PC-3 (cell line): Measurements from ENCODE around the gene STX18. TPM values are rescaled to one million over a fixed set of nuclear protein-coding genes. Genes with fewer than 3 reads are reported as not detected.

ENCODE experiments used
- ATAC-seq: fragments of 200-7000 bp; cut with Tn5 transposase; 2 replicates; pipeline ENCODE4 v1.9.1; 2020; ENCODE audit warnings: mild to moderate bottlenecking, moderate library complexity
- BruUV-seq: library from RNA; stranded (reverse); fragments of 400-500 nt; replicated peaks from 2 replicates; lab custom pipeline; 2021; lab: Mats Ljungman, UMichigan
- CTCF ChIA-PET: fragments of 300-600 bp; sonication (Branson Sonifier 250); formaldehyde crosslinking; loops from one replicate; lab custom pipeline; 2022; ENCODE audit warnings: antibody characterized with exemption; lab: Charles Lee
- POLR2A ChIA-PET: fragments of 300-600 bp; sonication (Branson Sonifier 250); formaldehyde crosslinking; loops from one replicate; lab custom pipeline; 2022; ENCODE audit warnings: antibody characterized with exemption; ENCODE audit not compliant: unreplicated experiment; lab: Charles Lee
- DNase-seq: peaks from one replicate; pipeline ENCODE4 v3.0.0-alpha.2; 2015
- H2AFZ ChIP-seq: fragments of 300-600 bp; sonication (generic); 2 replicates; pipeline ENCODE4 v1.6.0; 2016; ENCODE audit warnings: antibody characterized with exemption, low read length
- H3F3A ChIP-seq: fragments of 300-600 bp; sonication (generic); one replicate; pipeline ENCODE4 v1.6.0; 2017; ENCODE audit warnings: antibody characterized with exemption, low read length, control low read depth, mild to moderate bottlenecking; ENCODE audit not compliant: unreplicated experiment
- H3K27ac ChIP-seq: fragments of 300-600 bp; sonication (generic); 2 replicates; pipeline ENCODE4 v1.5.1; 2016; ENCODE audit warnings: mild to moderate bottlenecking, low read length
- H3K27me3 ChIP-seq: fragments of 300-600 bp; sonication (generic); 2 replicates; pipeline ENCODE4 v1.6.1; 2016; ENCODE audit warnings: low read length, mixed read lengths
- H3K36me3 ChIP-seq: fragments of 300-600 bp; sonication (generic); 2 replicates; pipeline ENCODE4 v1.6.1; 2016; ENCODE audit warnings: low read depth, mixed run types, low read length, mixed read lengths
- H3K4me1 ChIP-seq: fragments of 300-600 bp; sonication (generic); 2 replicates; pipeline ENCODE4 v1.5.1; 2016; ENCODE audit warnings: low read length; ENCODE audit not compliant: insufficient read depth
- H3K4me2 ChIP-seq: fragments of 300-600 bp; sonication (generic); 2 replicates; pipeline ENCODE4 v1.6.0; 2016; ENCODE audit warnings: low read length
- H3K4me3 ChIP-seq: fragments of 300-600 bp; sonication (generic); 2 replicates; pipeline ENCODE4 v1.5.1; 2016; ENCODE audit warnings: mild to moderate bottlenecking, low read length, mixed read lengths
- H3K79me2 ChIP-seq: fragments of 300-600 bp; sonication (generic); 2 replicates; pipeline ENCODE4 v1.6.1; 2017; ENCODE audit warnings: low read length, mixed read lengths
- H3K9ac ChIP-seq: fragments of 300-600 bp; sonication (generic); 2 replicates; pipeline ENCODE4 v1.6.0; 2016; ENCODE audit warnings: mild to moderate bottlenecking, low read length
- H3K9me2 ChIP-seq: fragments of 300-600 bp; sonication (generic); replicated peaks from 2 replicates; pipeline ENCODE4 v1.6.1; 2016; ENCODE audit warnings: mixed run types, low read length, mixed read lengths
- H3K9me3 ChIP-seq: fragments of 300-600 bp; sonication (generic); 2 replicates; pipeline ENCODE4 v1.6.1; 2016; ENCODE audit warnings: low read length, mixed read lengths
- H4K20me1 ChIP-seq: fragments of 300-600 bp; sonication (generic); 2 replicates; pipeline ENCODE4 v1.6.1; 2016; ENCODE audit warnings: low read length, mixed read lengths
- EZH2 ChIP-seq: fragments of 300-600 bp; sonication (generic); IDR thresholded peaks from one replicate; pipeline ENCODE4 v1.6.1; 2017; ENCODE audit warnings: antibody characterized with exemption, mild to moderate bottlenecking, low read length; ENCODE audit not compliant: unreplicated experiment
- EZH2phosphoT487 ChIP-seq: fragments of 300-600 bp; sonication (generic); IDR thresholded peaks from 2 replicates; pipeline ENCODE4 v1.6.1; 2018; ENCODE audit warnings: mild to moderate bottlenecking, antibody characterized with exemption, low read length, borderline replicate concordance
- intact Hi-C: fragments of 100-400 bp; cut with micrococcal nuclease; formaldehyde crosslinking; loops from 2 replicates; pipeline ENCODE4 v1.9.0; 2023
- total RNA-seq: library from RNA; depleted of rRNA; stranded (reverse); fragments of >200 nt; gene quantifications from 2 replicates; pipeline ENCODE4 v1.2.3, GENCODE V29; 2014
- TF ChIP-seq, protein P1 (sequence below): fragments of 300-600 bp; sonication (generic); conservative IDR thresholded peaks from 2 replicates; pipeline ENCODE4 v1.5.1; 2017; ENCODE audit warnings: antibody characterized with exemption, low read depth, mild to moderate bottlenecking, low read length

The STX18 gene
- total RNA-seq, 1 experiment from 2014 or later: 25.0 TPM

DNA sequence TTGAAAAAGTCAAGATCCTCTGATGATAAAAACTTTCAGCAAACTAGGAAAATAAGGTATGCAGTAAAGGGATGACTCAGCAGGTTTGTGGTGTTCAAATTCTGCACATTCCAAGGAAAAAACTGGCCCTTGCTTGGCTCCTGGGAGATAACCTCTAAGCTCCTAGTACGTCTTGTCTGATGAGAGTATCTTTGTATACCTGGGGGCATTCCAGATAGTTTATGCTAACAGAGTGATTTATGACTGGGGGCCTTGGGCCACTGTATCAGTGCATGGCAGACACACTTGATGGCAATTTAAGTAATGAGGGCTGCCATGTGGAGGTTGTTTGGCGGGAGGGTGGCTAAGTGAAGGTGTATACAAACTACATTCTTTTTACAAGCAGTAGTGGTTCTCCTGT lies 98.0 kb downstream of the STX18 start:
- no peaks in the 10 kb centered on the region for H3K79me2 ChIP-seq
- no peak overlapping the region for H3K4me3 ChIP-seq
- H3K27ac ChIP-seq: no peak overlapping the region
- ChIA-PET POLR2A (no interaction called here), CTCF (no interaction called here)
- H3K9ac ChIP-seq: no peak overlapping the region
- no peak overlapping the region for H2AFZ ChIP-seq
- no peaks in the 10 kb centered on the region for H3K9me2 ChIP-seq
- no peaks in the 10 kb centered on the region for H3K4me1 ChIP-seq
- intact Hi-C loops: no loop called here
- ATAC-seq (no peak), DNase-seq (peak; percentile 15)
- no peaks in the 10 kb centered on the region for H3K9me3 ChIP-seq
- H4K20me1 ChIP-seq: no peaks in the 10 kb centered on the region
- BruUV-seq: no TSS peak
- no peaks in the 10 kb centered on the region for H3K36me3 ChIP-seq
- no peaks in the 10 kb centered on the region for H3F3A ChIP-seq
- no peak for TF ChIP-seq EZH2phosphoT487
- TF ChIP-seq EZH2: no peak
- TF ChIP-seq, protein P1, sequence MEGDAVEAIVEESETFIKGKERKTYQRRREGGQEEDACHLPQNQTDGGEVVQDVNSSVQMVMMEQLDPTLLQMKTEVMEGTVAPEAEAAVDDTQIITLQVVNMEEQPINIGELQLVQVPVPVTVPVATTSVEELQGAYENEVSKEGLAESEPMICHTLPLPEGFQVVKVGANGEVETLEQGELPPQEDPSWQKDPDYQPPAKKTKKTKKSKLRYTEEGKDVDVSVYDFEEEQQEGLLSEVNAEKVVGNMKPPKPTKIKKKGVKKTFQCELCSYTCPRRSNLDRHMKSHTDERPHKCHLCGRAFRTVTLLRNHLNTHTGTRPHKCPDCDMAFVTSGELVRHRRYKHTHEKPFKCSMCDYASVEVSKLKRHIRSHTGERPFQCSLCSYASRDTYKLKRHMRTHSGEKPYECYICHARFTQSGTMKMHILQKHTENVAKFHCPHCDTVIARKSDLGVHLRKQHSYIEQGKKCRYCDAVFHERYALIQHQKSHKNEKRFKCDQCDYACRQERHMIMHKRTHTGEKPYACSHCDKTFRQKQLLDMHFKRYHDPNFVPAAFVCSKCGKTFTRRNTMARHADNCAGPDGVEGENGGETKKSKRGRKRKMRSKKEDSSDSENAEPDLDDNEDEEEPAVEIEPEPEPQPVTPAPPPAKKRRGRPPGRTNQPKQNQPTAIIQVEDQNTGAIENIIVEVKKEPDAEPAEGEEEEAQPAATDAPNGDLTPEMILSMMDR: no peak
- no peaks in the 10 kb centered on the region for H3K27me3 ChIP-seq
- no peak overlapping the region for H3K4me2 ChIP-seq

DNA sequence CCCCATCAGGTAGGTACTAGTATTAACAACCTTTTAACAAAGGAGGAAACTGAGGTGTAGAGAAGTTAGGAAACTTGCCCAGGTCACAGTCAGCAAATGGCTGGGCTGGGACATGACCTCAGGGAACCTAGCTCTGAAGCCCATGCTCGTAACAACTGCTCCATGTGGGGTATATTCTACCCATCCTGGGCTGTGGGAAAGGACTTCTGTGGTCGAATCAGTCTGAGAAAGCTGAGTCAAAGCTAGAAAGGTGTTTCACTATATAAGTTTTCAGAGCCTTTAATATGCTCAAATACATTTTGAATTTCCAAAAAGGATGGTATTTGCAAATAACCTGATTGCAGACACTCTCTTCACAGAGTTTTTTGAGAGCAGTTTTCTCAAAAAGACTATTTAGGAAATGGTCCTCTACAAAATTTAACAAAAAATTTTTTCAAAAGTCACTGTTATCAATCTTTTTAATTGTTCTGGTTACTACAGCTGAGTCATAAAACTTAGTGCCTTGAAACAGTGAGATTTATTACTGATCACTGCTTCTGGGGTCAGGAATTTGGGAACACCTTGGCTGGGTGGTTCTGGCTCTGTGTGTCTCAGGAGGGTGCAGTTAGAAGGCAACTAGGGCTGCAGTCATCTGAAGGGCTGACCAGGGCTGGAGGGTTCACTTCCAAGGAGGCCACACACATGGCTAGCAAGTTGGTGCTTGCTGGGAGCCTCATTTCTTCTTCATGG lies 101.4 kb downstream of the STX18 start:
- H3K27ac ChIP-seq: no peak overlapping the region
- no peak for DNase-seq

DNA sequence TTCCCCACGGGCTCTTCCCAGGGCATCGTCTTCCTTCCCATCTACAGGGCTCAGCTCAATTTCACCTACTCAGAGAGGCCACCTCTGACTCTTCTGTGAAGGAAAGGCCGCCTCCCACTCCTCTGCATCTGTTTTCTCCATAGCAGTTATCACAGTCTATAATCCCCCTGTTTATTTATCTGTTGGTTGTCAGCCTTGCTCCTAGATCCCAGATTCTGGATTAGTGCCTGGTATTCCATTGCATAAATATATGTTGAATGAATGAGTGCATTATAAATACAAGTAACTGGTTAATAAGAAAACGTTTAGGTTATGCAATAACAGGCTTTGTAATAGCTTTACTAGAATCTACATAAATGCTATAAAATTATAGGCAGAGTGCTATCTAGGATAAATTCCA lies 102.1 kb downstream of the STX18 start:
- ATAC-seq: no peak
- Histone ChIP-seq H3F3A (no peaks in the 10 kb centered on the region), H2AFZ (no peak overlapping the region), H3K9me2 (no peaks in the 10 kb centered on the region), H3K4me1 (no peaks in the 10 kb centered on the region), H3K9ac (no peak overlapping the region), H3K4me2 (no peak overlapping the region), H4K20me1 (no peaks in the 10 kb centered on the region), H3K79me2 (no peaks in the 10 kb centered on the region), H3K27ac (no peak overlapping the region), H3K36me3 (no peaks in the 10 kb centered on the region), H3K4me3 (no peak overlapping the region), H3K9me3 (no peaks in the 10 kb centered on the region), H3K27me3 (no peaks in the 10 kb centered on the region)
- CTCF ChIA-PET: no interaction called here
- POLR2A ChIA-PET: no interaction called here
- no TSS peak for BruUV-seq
- intact Hi-C loops: no loop called here
- TF ChIP-seq EZH2 (no peak), EZH2phosphoT487 (no peak)
- TF ChIP-seq, protein P1: no peak
- no peak for DNase-seq

More for the DNA sequence above, 101.4 kb downstream of the STX18 start:
- Histone ChIP-seq H3K27me3 (no peaks in the 10 kb centered on the region), H3K4me3 (no peak overlapping the region), H3K36me3 (no peaks in the 10 kb centered on the region), H3K9me2 (no peaks in the 10 kb centered on the region), H4K20me1 (no peaks in the 10 kb centered on the region), H3K9me3 (no peaks in the 10 kb centered on the region), H3F3A (no peaks in the 10 kb centered on the region), H3K79me2 (no peaks in the 10 kb centered on the region), H3K9ac (no peak overlapping the region), H2AFZ (no peak overlapping the region), H3K4me1 (no peaks in the 10 kb centered on the region), H3K4me2 (no peak overlapping the region)
- TF ChIP-seq EZH2 (no peak), EZH2phosphoT487 (no peak)
- TF ChIP-seq, protein P1: no peak
- CTCF ChIA-PET: no interaction called here
- no TSS peak for BruUV-seq
- intact Hi-C loops: no loop called here
- POLR2A ChIA-PET: no interaction called here
- ATAC-seq: no peak
